K562 (cell line): ENCODE data around the gene GRAMD1B. TPM values are rescaled to one million over a fixed set of nuclear protein-coding genes. Genes with fewer than 3 reads are reported as not detected.

Source experiments
- ATAC-seq: fragments of 200-7000 bp; cut with Tn5 transposase; 3 replicates; pipeline ENCODE4 v1.9.1; 2020; ENCODE audit warnings: moderate library complexity
- BruUV-seq: library from RNA; stranded (reverse); fragments of 400-500 nt; replicated peaks from 2 replicates; lab custom pipeline; 2021; lab: Mats Ljungman, UMichigan
- CTCF ChIA-PET: fragments of 300-600 bp; formaldehyde crosslinking; extraction: SDS; loops from one replicate; lab custom pipeline; 2021; ENCODE audit warnings: low intra/inter-chr PET ratio; lab: Yijun Ruan, JAX
- POLR2A ChIA-PET: fragments of 300-600, 350-650 bp; sonication (Branson Sonifier 250); formaldehyde crosslinking; extraction: SDS; loops from one replicate; lab custom pipeline; 2021; ENCODE audit warnings: antibody characterized with exemption, inconsistent platforms; lab: Yijun Ruan, JAX
- DNase-seq, 4 experiments: peaks; one replicate each; pipeline versions ENCODE4 v3.0.0 to v3.0.0-alpha.2; 2011 to 2018; ENCODE audit warnings: low spot score in 3 of 4, mixed read lengths in 3 of 4; ENCODE audit errors: extremely low read depth in 1 of 4
- FAIRE-seq: peaks from 2 replicates; lab custom pipeline; 2011; peaks lifted over from hg19 to GRCh38; lab: Jason Lieb, UNC
- H2AFZ ChIP-seq: 2 replicates; pipeline ENCODE4 v1.6.0; 2011; ENCODE audit warnings: low read depth, low read length, control low read depth, inconsistent platforms
- H3K27ac ChIP-seq: fragments of 200-600 bp; 3 replicates; pipeline ENCODE4 v1.8.0; 2011; ENCODE audit warnings: low read depth, mild to moderate bottlenecking, control low read depth, inconsistent platforms, low read length, moderate library complexity, mixed read lengths; ENCODE audit errors: extremely low read depth
- H3K27me3 ChIP-seq, 2 experiments: fragments of 300-600 bp in 1 of 2; 2 replicates in 1 of 2; 3 replicates in 1 of 2; pipeline versions ENCODE4 v1.6.0 to v1.8.0; 2011; ENCODE audit warnings: inconsistent platforms in 2 of 2, low read length in 2 of 2, mild to moderate bottlenecking in 1 of 2, mixed read lengths in 1 of 2, moderate library complexity in 1 of 2; ENCODE audit not compliant: control insufficient read depth in 2 of 2, insufficient read depth in 2 of 2
- H3K36me3 ChIP-seq: fragments of 300-600 bp; 3 replicates; pipeline ENCODE4 v1.8.0; 2011; ENCODE audit warnings: mild to moderate bottlenecking, low read length, inconsistent platforms; ENCODE audit not compliant: control insufficient read depth, insufficient read depth
- H3K4me1 ChIP-seq, 2 experiments: fragments of 200-600 bp in 1 of 2; replicated peaks in 1 of 2; 2 replicates in 1 of 2; 3 replicates in 1 of 2; pipeline versions ENCODE4 v1.5.1 to v1.8.0; 2011; ENCODE audit warnings: inconsistent platforms in 2 of 2, low read length in 2 of 2, mild to moderate bottlenecking in 1 of 2, mixed read lengths in 1 of 2, moderate library complexity in 1 of 2; ENCODE audit not compliant: control insufficient read depth in 2 of 2, insufficient read depth in 2 of 2
- H3K4me2 ChIP-seq: 2 replicates; pipeline ENCODE4 v1.6.1; 2011; ENCODE audit warnings: low read length, control low read depth, inconsistent platforms, mixed read lengths; ENCODE audit not compliant: insufficient read depth
- H3K4me3 ChIP-seq: fragments of 200-600 bp; sonication (generic), shearing (Covaris generic); 2 replicates; pipeline ENCODE4 v1.5.1; 2016; ENCODE audit warnings: control low read depth, inconsistent platforms
- H3K79me2 ChIP-seq: fragments of 200-600 bp; 3 replicates; pipeline ENCODE4 v1.8.0; 2011; ENCODE audit warnings: low read length, inconsistent platforms; ENCODE audit not compliant: control insufficient read depth, insufficient read depth
- H3K9ac ChIP-seq, 2 experiments: 2 replicates each; pipeline versions ENCODE4 v1.6.0 to v1.6.1; 2011; ENCODE audit warnings: low read depth in 2 of 2, low read length in 2 of 2, control low read depth in 1 of 2, inconsistent platforms in 1 of 2, mild to moderate bottlenecking in 1 of 2, mixed read lengths in 1 of 2; ENCODE audit not compliant: insufficient read depth in 1 of 2
- H3K9me1 ChIP-seq: one replicate; pipeline ENCODE4 v1.6.0; 2011; ENCODE audit warnings: inconsistent platforms, mild to moderate bottlenecking, low read length, moderate library complexity; ENCODE audit not compliant: control insufficient read depth, insufficient read depth
- H3K9me3 ChIP-seq: replicated peaks from 2 replicates; pipeline ENCODE4 v1.5.1; 2011; ENCODE audit warnings: low read depth, low read length, inconsistent platforms; ENCODE audit not compliant: control insufficient read depth, insufficient read depth
- H4K20me1 ChIP-seq: replicated peaks from 2 replicates; pipeline ENCODE4 v1.6.1; 2011; ENCODE audit warnings: low read length, inconsistent platforms, mixed read lengths; ENCODE audit not compliant: control insufficient read depth, insufficient read depth
- BACH1 ChIP-seq: fragments of 200-800 bp; sonication (Bioruptor generic); IDR thresholded peaks from 2 replicates; pipeline ENCODE4 v1.6.1; 2016; ENCODE audit warnings: missing genetic modification characterization, missing compliant biosample characterization
- BRCA1 ChIP-seq, 2 experiments: fragments of 450-650 bp in 1 of 2; sonication (generic) in 1 of 2; formaldehyde crosslinking in 1 of 2; IDR thresholded peaks; 2 replicates each; pipeline versions ENCODE4 v1.5.0 to v1.6.1; 2017 to 2020; ENCODE audit warnings: mild to moderate bottlenecking in 1 of 2, missing genetic modification reagents in 1 of 2
- CREB1 ChIP-seq, 2 experiments: sonication (generic) in 1 of 2; formaldehyde crosslinking in 1 of 2; IDR thresholded peaks; 2 replicates each; pipeline versions ENCODE4 v1.6.1 to v1.8.0; 2012 to 2022; ENCODE audit warnings: inconsistent platforms in 1 of 2, mild to moderate bottlenecking in 1 of 2, missing genetic modification reagents in 1 of 2, moderate library complexity in 1 of 2
- DIDO1 ChIP-seq: fragments of 450-650 bp; IDR thresholded peaks from 2 replicates; pipeline ENCODE4 v1.6.1; 2016; ENCODE audit warnings: low read depth, missing biosample characterization, missing genetic modification characterization
- DPF2 ChIP-seq: fragments of 450-650 bp; IDR thresholded peaks from 2 replicates; pipeline ENCODE4 v1.6.1; 2016
- HDGF ChIP-seq: fragments of 450-650 bp; IDR thresholded peaks from 2 replicates; pipeline ENCODE4 v1.6.1; 2016
- HIVEP1 ChIP-seq: fragments of 250-450 bp; sonication (Bioruptor Pico); IDR thresholded peaks from 2 replicates; pipeline ENCODE4 v1.4.0; 2020; ENCODE audit warnings: mild to moderate bottlenecking
- HSF4 ChIP-seq: fragments of 250-450 bp; sonication (Bioruptor Pico); IDR thresholded peaks from 2 replicates; pipeline ENCODE4 v2.1.2; 2022; ENCODE audit warnings: mild to moderate bottlenecking, moderate library complexity, borderline replicate concordance
- MTA3 ChIP-seq: fragments of 450-650 bp; formaldehyde crosslinking; IDR thresholded peaks from 2 replicates; pipeline ENCODE4 v1.6.1; 2017; ENCODE audit warnings: mild to moderate bottlenecking, borderline replicate concordance
- MXI1 ChIP-seq: IDR thresholded peaks from 2 replicates; pipeline ENCODE4 v1.6.1; 2011; ENCODE audit warnings: low read depth, mild to moderate bottlenecking, improper control_type of control experiment, low read length
- PKNOX1 ChIP-seq: fragments of 450-650 bp; IDR thresholded peaks from 2 replicates; pipeline ENCODE4 v1.6.1; 2016
- POLR3A ChIP-seq: IDR thresholded peaks from 2 replicates; pipeline ENCODE4 v1.6.1; 2011; ENCODE audit warnings: borderline replicate concordance, mild to moderate bottlenecking, moderate library complexity; ENCODE audit not compliant: insufficient read length, insufficient read depth; ENCODE audit errors: extremely low read depth
- SIN3B ChIP-seq: fragments of 450-650 bp; IDR thresholded peaks from 2 replicates; pipeline ENCODE4 v1.6.1; 2017; ENCODE audit warnings: low read depth, mild to moderate bottlenecking, moderate library complexity
- ZC3H11A ChIP-seq: IDR thresholded peaks from 2 replicates; pipeline ENCODE4 v1.6.1; 2012; ENCODE audit warnings: low read depth, low read length, improper control_type of control experiment
- ZFP1 ChIP-seq: fragments of 450-650 bp; formaldehyde crosslinking; IDR thresholded peaks from 2 replicates; pipeline ENCODE4 v1.4.0; 2020; ENCODE audit warnings: mild to moderate bottlenecking, mixed read lengths
- ZNF121 ChIP-seq: sonication (generic); formaldehyde crosslinking; conservative IDR thresholded peaks from 2 replicates; pipeline ENCODE4 v1.8.0; 2022; ENCODE audit warnings: missing genetic modification reagents
- ZNF717 ChIP-seq: fragments of 250-450 bp; sonication (Bioruptor Pico); IDR thresholded peaks from 2 replicates; pipeline ENCODE4 v1.5.0; 2021
- ZZZ3 ChIP-seq: fragments of 450-650 bp; IDR thresholded peaks from 2 replicates; pipeline ENCODE4 v1.6.1; 2016; ENCODE audit warnings: antibody characterized with exemption, mild to moderate bottlenecking, moderate library complexity
- WGBS: fragments of 100-300 bp; shearing (Covaris generic); methylation state at CpG from one replicate; pipeline ENCODE4 v1.1.6; 2016; ENCODE audit warnings: low coverage, mixed read lengths; ENCODE audit not compliant: insufficient coverage; ENCODE audit errors: missing lambda C conversion rate; 5-methylcytosine and 5-hydroxymethylcytosine counted together
- in situ Hi-C: fragments of 300-500 bp; cut with MboI; formaldehyde crosslinking; loops from 4 replicates; pipeline ENCODE4 v1.15.0; 2018; ENCODE audit warnings: inconsistent platforms, mixed read lengths
- intact Hi-C: fragments of 100-400 bp; cut with micrococcal nuclease; formaldehyde crosslinking; loops from 2 replicates; pipeline ENCODE4 v1.14.2; 2022
- polyA plus RNA-seq, 8 experiments: library from polyadenylated mRNA; depleted of rRNA in 4 of 8; stranded (reverse) in 5 of 8; unstranded in 3 of 8; fragments of >200 nt; fragmentation: Nextera tagmentation in 2 of 8; fragmentation: Illumina TruSeq in 1 of 8; extraction: Ambion mirVana in 2 of 8; extraction: Trizol in 1 of 8; gene quantifications; 2 replicates each; pipeline versions ENCODE4 v1.2.1 to v1.2.3, GENCODE V29; 2011 to 2014; ENCODE audit warnings: inconsistent platforms in 1 of 8, missing spikeins in 1 of 8
- total RNA-seq, 7 experiments: library from RNA; depleted of rRNA in 6 of 7; stranded (reverse); fragments of >200 nt in 6 of 7; fragmentation: Illumina TruSeq in 2 of 7; extraction: Trizol in 2 of 7; gene quantifications; 2 replicates each; pipeline versions ENCODE4 v1.2.1 to v1.2.3, GENCODE V29; 2011 to 2021; ENCODE audit warnings: low replicate concordance in 1 of 7
- TF ChIP-seq, protein P1 (sequence below): fragments of 250-450 bp; sonication (Bioruptor Pico); IDR thresholded peaks from 2 replicates; pipeline ENCODE4 v1.8.0; 2021; ENCODE audit warnings: moderate library complexity, mild to moderate bottlenecking, inconsistent platforms

Gene GRAMD1B
- total and polyA plus RNA-seq, 9 of the 15 experiments (the other 6 are each of a cell fraction or from before 2014, with no cell fraction given): 0.31 TPM; not detected in 8

GRCh38 chr11:123537726-123538125 is 107.7 kb downstream of the GRAMD1B start:
- Histone ChIP-seq H3K4me3 (no peak overlapping the region), H3K27ac (no peak overlapping the region), H2AFZ (no peak overlapping the region), H3K9me1 (no peaks in the 10 kb centered on the region), H3K9ac (no peak overlapping the region), H3K4me2 (no peak overlapping the region), H3K36me3 (no peaks in the 10 kb centered on the region), H4K20me1 (no peaks in the 10 kb centered on the region), H3K27me3 (no peaks in the 10 kb centered on the region), H3K9me3 (no peaks in the 10 kb centered on the region), H3K79me2 (no peaks in the 10 kb centered on the region), H3K4me1 (no peaks in the 10 kb centered on the region)
- WGBS: 0% methylated on average over 4 of the region's 4 CpGs
- CTCF ChIA-PET: no interaction called here
- no peak for FAIRE-seq
- ATAC-seq: no peak
- TF ChIP-seq HIVEP1 (no peak), SIN3B (no peak), ZC3H11A (no peak), DIDO1 (tag) (no peak), ZNF717 (CRISPR knock-in tag) (no peak), ZNF121 (CRISPR knock-in tag) (no peak), HDGF (no peak), BACH1 (tag) (no peak)
- intact Hi-C loops: no loop called here
- POLR2A ChIA-PET: no interaction called here
- DNase-seq: no peak
- in situ Hi-C loops: no loop called here
- BruUV-seq: no TSS peak

- Histone ChIP-seq H2AFZ (no peak overlapping the region), H4K20me1 (no peaks in the 10 kb centered on the region), H3K4me2 (no peak overlapping the region), H3K27me3 (peaks cover 0 to 8% of the 10 kb centered on the region in 2 experiments; a peak in 1 of 5 replicates), H3K4me3 (no peak overlapping the region), H3K79me2 (no peaks in the 10 kb centered on the region), H3K27ac (no peak overlapping the region), H3K9me3 (no peaks in the 10 kb centered on the region), H3K9ac (no peak overlapping the region), H3K9me1 (no peaks in the 10 kb centered on the region), H3K4me1 (no peaks in the 10 kb centered on the region), H3K36me3 (no peaks in the 10 kb centered on the region)
- in situ Hi-C loops (no loop called here), intact Hi-C loops (no loop called here)
- WGBS: 1% methylated on average over 4 of the region's 4 CpGs
- ChIA-PET POLR2A (interaction anchor here (0.7 kb wide), 1 partner anchor 82 kb away, joined by 3 read pairs; no protein-coding TSS in a partner anchor), CTCF (no interaction called here)
- FAIRE-seq (no peak), ATAC-seq (no peak), DNase-seq (no peak)
- BruUV-seq: no TSS peak
- TF ChIP-seq MXI1: no peak
- TF ChIP-seq, protein P1, sequence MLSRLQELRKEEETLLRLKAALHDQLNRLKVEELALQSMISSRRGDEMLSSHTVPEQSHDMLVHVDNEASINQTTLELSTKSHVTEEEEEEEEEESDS (CRISPR knock-in tag): no peak
- TF ChIP-seq POLR3A: no peak
- no peak for TF ChIP-seq PKNOX1
- no peak for TF ChIP-seq MTA3
- no peak for TF ChIP-seq ZZZ3
- TF ChIP-seq BRCA1 (IDR thresholded peaks at IDR 0.05): no peak
- no peak for TF ChIP-seq BRCA1 (CRISPR knock-in tag; IDR thresholded peaks at IDR 0.05)
- TF ChIP-seq ZFP1 (CRISPR knock-in tag): no peak
- no peak for TF ChIP-seq CREB1 (IDR thresholded peaks at IDR 0.05)
- TF ChIP-seq CREB1 (CRISPR knock-in tag; IDR thresholded peaks at IDR 0.05): no peak
- no peak for TF ChIP-seq DPF2
- TF ChIP-seq HSF4 (CRISPR knock-in tag): no peak
Measured at GRCh38 chr11:123543797-123544196, 113.7 kb downstream of the GRAMD1B start.
